Ovary (tissue), 3 donors: ENCODE results near the gene EDN3.

Experiments used
- CTCF ChIP-seq, 3 donors: fragments of 450-650 bp in 2 of 3; fragments of 200-600 bp in 1 of 3; IDR thresholded peaks; one replicate each; pipeline versions ENCODE4 v1.5.1 to v1.8.0; 2016 to 2022; ENCODE audit warnings: antibody characterized with exemption in 3 of 3, mild to moderate bottlenecking in 1 of 3
- POLR2A ChIP-seq: fragments of 450-650 bp; IDR thresholded peaks from one replicate; pipeline ENCODE4 v1.6.1; 2017; ENCODE audit warnings: antibody characterized with exemption, mild to moderate bottlenecking, moderate library complexity
- donor health status: DM: no; HTN: no; CAD: no.

GRCh38 chr20:59355242-59355641 is 54.8 kb downstream of the EDN3 start:
- TF ChIP-seq CTCF (IDR thresholded peaks at IDR 0.05) (no peak), POLR2A (no peak)
